Measurements from ENCODE around the gene BIK. TPM values are rescaled to one million over a fixed set of nuclear protein-coding genes. Genes with fewer than 3 reads are reported as not detected.

Gene BIK
- polyA plus RNA-seq, 1 of the 3 experiments (the other 2 are of a cell fraction): 0.66 TPM

DNA sequence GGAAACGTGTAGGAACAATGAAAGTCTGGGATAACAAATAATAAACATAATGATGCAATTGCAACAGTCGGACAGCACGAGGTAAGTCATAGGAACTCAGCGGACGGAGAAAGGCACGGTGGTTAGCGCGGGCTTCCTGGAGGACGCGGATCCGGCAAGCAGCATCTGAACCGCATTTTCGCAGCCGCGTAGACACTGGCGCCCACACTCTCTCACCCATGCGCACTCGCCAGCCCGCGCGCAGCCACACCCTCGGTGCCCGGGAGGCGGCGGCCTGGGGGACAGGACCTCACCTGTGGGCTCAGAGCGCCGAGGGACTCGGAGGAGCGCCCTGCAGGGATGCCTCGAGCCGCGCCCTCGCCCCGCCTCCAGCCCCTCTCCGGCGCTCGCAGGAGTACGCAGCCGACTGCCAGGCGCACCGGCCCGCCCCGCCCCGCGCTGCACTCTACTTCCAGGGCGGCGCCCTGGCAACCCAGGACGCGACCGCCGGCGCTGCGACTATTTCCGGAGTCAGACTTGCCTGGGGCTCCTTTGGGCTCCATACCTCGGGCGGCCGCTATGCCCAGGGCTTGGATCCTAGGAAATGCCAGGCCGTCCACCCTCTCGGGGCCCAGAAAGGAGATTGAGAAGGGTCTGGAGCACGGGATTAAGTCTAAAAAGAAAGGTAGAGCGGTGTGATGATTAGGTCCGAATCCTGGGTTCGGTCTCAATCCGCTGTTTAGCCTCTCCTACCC lies 21.4 kb upstream of the BIK start, which contains the start of gene TTLL1:
Gene TTLL1 (minus strand): TSS at position 408 of the 734 bp plus-strand sequence. CDS start 13,805 bp downstream, outside the sequence.
- 38% methylated on average over 11 of the region's 64 CpGs for WGBS (ENCODE audit: low lambda C conversion rate)
- Histone ChIP-seq H3K4me2 (peak within 1 kb of the TSS; percentile 79), H3K27ac (ENCODE audit: low read depth in 2 of 2, low read length in 1 of 2) (peak within 1 kb of the TSS; percentile 35 to 58; a peak in 3 of 4 replicates), H3K4me3 (ENCODE audit: low read depth in 2 of 2, low read length in 1 of 2) (peak within 1 kb of the TSS; percentile 63 to 66), H3K9me3 (no peaks in the 10 kb centered on the region), H3K36me3 (replicated peaks in 1 of 2; ENCODE audit: control insufficient read depth in 1 of 2, insufficient read depth in 2 of 2, low read length in 1 of 2) (no peaks in the 10 kb centered on the region), H3K27me3 (ENCODE audit: insufficient read depth) (no peaks in the 10 kb centered on the region), H4K20me1 (ENCODE audit: insufficient read depth) (no peaks in the 10 kb centered on the region), H3K9ac (peak within 1 kb of the TSS; percentile 54; the same call in 1 of the 2 replicates), H3K9me2 (no peaks in the 10 kb centered on the region), H2AFZ (ENCODE audit: low read depth) (peak within 1 kb of the TSS; percentile 76; the same call in 1 of the 2 replicates), H3K4me1 (ENCODE audit: control insufficient read depth in 1 of 2, insufficient read depth in 2 of 2, low read depth in 1 of 2, low read length in 1 of 2) (peaks cover 0 to 2% of the 10 kb centered on the region in 2 experiments; a peak in 1 of 4 replicates), H3F3A (replicated peaks; ENCODE audit: insufficient read depth) (no peaks in the 10 kb centered on the region), H3K79me2 (ENCODE audit: insufficient read depth) (no peaks in the 10 kb centered on the region)
- ChIA-PET CTCF (no interaction called here), POLR2A (no interaction called here)
- no peak for TF ChIP-seq RFX5 (IDR thresholded peaks at IDR 0.05; ENCODE audit: low read length)
- TF ChIP-seq NRF1 (IDR thresholded peaks at IDR 0.05; ENCODE audit: low read depth, low read length): peak; percentile 32; the same call in 1 of the 2 replicates
- no peak for TF ChIP-seq RCOR1 (IDR thresholded peaks at IDR 0.05; ENCODE audit: low read length)
- TF ChIP-seq TAF1 (IDR thresholded peaks at IDR 0.05; ENCODE audit: borderline replicate concordance, low read depth, low read length): peak; percentile 38; the same call in 1 of the 2 replicates
- TF ChIP-seq RXRA (IDR thresholded peaks at IDR 0.05; ENCODE audit: borderline replicate concordance, low read depth): no peak
- TF ChIP-seq CHD2 (IDR thresholded peaks at IDR 0.05; ENCODE audit: low read length, partially characterized antibody): peak; percentile 57
- TF ChIP-seq MXI1 (IDR thresholded peaks at IDR 0.05; ENCODE audit: low read depth, low read length): peak; percentile 45; the same call in 1 of the 2 replicates
- no peak for TF ChIP-seq EZH2phosphoT487 (IDR thresholded peaks at IDR 0.05; ENCODE audit: borderline replicate concordance, low read depth)
- TF ChIP-seq FOXM1 (IDR thresholded peaks at IDR 0.05; ENCODE audit: low read depth): no peak
- TF ChIP-seq GABPA (IDR thresholded peaks at IDR 0.05; ENCODE audit: low read depth): peak; percentile 89
- TF ChIP-seq, protein P1, sequence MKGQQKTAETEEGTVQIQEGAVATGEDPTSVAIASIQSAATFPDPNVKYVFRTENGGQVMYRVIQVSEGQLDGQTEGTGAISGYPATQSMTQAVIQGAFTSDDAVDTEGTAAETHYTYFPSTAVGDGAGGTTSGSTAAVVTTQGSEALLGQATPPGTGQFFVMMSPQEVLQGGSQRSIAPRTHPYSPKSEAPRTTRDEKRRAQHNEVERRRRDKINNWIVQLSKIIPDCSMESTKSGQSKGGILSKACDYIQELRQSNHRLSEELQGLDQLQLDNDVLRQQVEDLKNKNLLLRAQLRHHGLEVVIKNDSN (IDR thresholded peaks at IDR 0.05; ENCODE audit: borderline replicate concordance, low read depth): peak; percentile 32; the same call in 1 of the 2 replicates
- no peak for TF ChIP-seq TEAD4 (IDR thresholded peaks at IDR 0.05; ENCODE audit: borderline replicate concordance, insufficient read depth)
- no peak for TF ChIP-seq ELF1 (IDR thresholded peaks at IDR 0.05)
- 0 out of 2 replicates have a peak, but pooled peaks have one; percentile 34 for TF ChIP-seq SIN3A (IDR thresholded peaks at IDR 0.05; ENCODE audit: borderline replicate concordance, low read depth, low read length)
- TF ChIP-seq, protein P2, sequence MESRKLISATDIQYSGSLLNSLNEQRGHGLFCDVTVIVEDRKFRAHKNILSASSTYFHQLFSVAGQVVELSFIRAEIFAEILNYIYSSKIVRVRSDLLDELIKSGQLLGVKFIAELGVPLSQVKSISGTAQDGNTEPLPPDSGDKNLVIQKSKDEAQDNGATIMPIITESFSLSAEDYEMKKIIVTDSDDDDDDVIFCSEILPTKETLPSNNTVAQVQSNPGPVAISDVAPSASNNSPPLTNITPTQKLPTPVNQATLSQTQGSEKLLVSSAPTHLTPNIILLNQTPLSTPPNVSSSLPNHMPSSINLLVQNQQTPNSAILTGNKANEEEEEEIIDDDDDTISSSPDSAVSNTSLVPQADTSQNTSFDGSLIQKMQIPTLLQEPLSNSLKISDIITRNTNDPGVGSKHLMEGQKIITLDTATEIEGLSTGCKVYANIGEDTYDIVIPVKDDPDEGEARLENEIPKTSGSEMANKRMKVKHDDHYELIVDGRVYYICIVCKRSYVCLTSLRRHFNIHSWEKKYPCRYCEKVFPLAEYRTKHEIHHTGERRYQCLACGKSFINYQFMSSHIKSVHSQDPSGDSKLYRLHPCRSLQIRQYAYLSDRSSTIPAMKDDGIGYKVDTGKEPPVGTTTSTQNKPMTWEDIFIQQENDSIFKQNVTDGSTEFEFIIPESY (IDR thresholded peaks at IDR 0.05; ENCODE audit: borderline replicate concordance, low read depth): no peak
- peak; percentile 89 for DNase-seq
